Mammary epithelial cell (primary cell): ENCODE data around the gene CYP17A1.

Source experiments
- CTCF ChIP-seq, 2 donors: IDR thresholded peaks in 1 of 2; conservative IDR thresholded peaks in 1 of 2; 2 replicates each; pipeline ENCODE4 v1.5.1; 2011 to 2012; ENCODE audit warnings: inconsistent platforms in 2 of 2, low read length in 2 of 2, mild to moderate bottlenecking in 2 of 2, control low read depth in 1 of 2, low read depth in 1 of 2; ENCODE audit not compliant: insufficient read depth in 1 of 2; ENCODE audit errors: extremely low read depth in 1 of 2
- EZH2 ChIP-seq: IDR thresholded peaks from 2 replicates; pipeline ENCODE4 v1.6.1; 2012; ENCODE audit warnings: low read length, inconsistent platforms, borderline replicate concordance

- TF ChIP-seq CTCF (conservative IDR thresholded peaks at IDR 0.05 in 1 of 2, IDR thresholded peaks at IDR 0.05 in 1 of 2; ENCODE audit: extremely low read depth in 1 of 2, insufficient read depth in 1 of 2, low read depth in 1 of 2, low read length in 2 of 2) = no peak
- no peak for TF ChIP-seq EZH2
Observed at GRCh38 chr10:102812231-102812876, 24.9 kb downstream of the CYP17A1 start.
